Activated T-cell treated with anti-CD3 and anti-CD28 coated beads, Interleukin-2, amount 50 U/mL, for 72 hours (primary cell): Measurements from ENCODE around the gene NAA25. TPM values are rescaled to one million over a fixed set of nuclear protein-coding genes. Genes with fewer than 3 reads are reported as not detected.
A peak's percentile ranks its signal among the peaks of the same experiment; 100 is the strongest.

ENCODE experiments used
- ATAC-seq, 2 donors: fragments of 150-1000 bp; cut with Tn5 transposase; replicated peaks in 1 of 2; 2 replicates each; pipeline ENCODE4 v1.10.0; 2021; ENCODE audit warnings: moderate library complexity in 2 of 2, mild to moderate bottlenecking in 1 of 2
- DNase-seq, 2 donors: peaks; one replicate each; pipeline ENCODE4 v3.0.0; 2021 to 2022; ENCODE audit warnings: mixed read lengths in 1 of 2
- H3K27ac Mint-ChIP-seq: one replicate; pipeline ENCODE4 v1.8.0; 2022; ENCODE audit warnings: mild to moderate bottlenecking, moderate library complexity, mixed read lengths
- H3K27me3 Mint-ChIP-seq: one replicate; pipeline ENCODE4 v1.8.0; 2022; ENCODE audit warnings: low read depth, mixed read lengths
- H3K36me3 Mint-ChIP-seq, 2 donors: one replicate each; pipeline ENCODE4 v1.8.0; 2022; ENCODE audit warnings: mixed read lengths in 2 of 2, mild to moderate bottlenecking in 1 of 2; ENCODE audit not compliant: insufficient read depth in 2 of 2
- H3K4me1 Mint-ChIP-seq: one replicate; pipeline ENCODE4 v1.8.0; 2022; ENCODE audit warnings: low read depth, mixed read lengths
- H3K4me3 Mint-ChIP-seq, 2 donors: one replicate each; pipeline ENCODE4 v1.8.0; 2022; ENCODE audit warnings: mild to moderate bottlenecking in 2 of 2, mixed read lengths in 2 of 2, moderate library complexity in 2 of 2
- H3K9me3 Mint-ChIP-seq, 2 donors: one replicate each; pipeline ENCODE4 v1.8.0; 2022; ENCODE audit warnings: mixed read lengths in 2 of 2
- total RNA-seq, 2 donors: library from RNA; stranded (reverse); gene quantifications; one replicate each; pipeline ENCODE4 v1.2.3, GENCODE V29; 2022

Gene NAA25
- total RNA-seq, 2 donors from 2014 or later, result 36.3 to 47.0 TPM

GRCh38 chr12:111991946-111992345, 116.6 kb downstream of the NAA25 start:
- H3K27me3 Mint-ChIP-seq, result no peaks in the 10 kb centered on the region
- H3K36me3 Mint-ChIP-seq, result no peaks in the 10 kb centered on the region
- H3K27ac Mint-ChIP-seq, result peak overlapping the region; percentile 14
- peak overlapping the region; percentile 50 to 95 for H3K4me3 Mint-ChIP-seq
- no peaks in the 10 kb centered on the region for H3K9me3 Mint-ChIP-seq
- ATAC-seq (peak; percentile 59 to 66), DNase-seq (no peak)
- peaks cover 47% of the 10 kb centered on the region for H3K4me1 Mint-ChIP-seq

GRCh38 chr12:111991535-111991934, 117.0 kb downstream of the NAA25 start:
- Mint-ChIP-seq H3K4me1 (peaks cover 43% of the 10 kb centered on the region), H3K27me3 (no peaks in the 10 kb centered on the region), H3K4me3 (peak overlapping the region; percentile 48 to 95), H3K9me3 (no peaks in the 10 kb centered on the region), H3K27ac (peak overlapping the region; percentile 14), H3K36me3 (no peaks in the 10 kb centered on the region)
- DNase-seq (no peak), ATAC-seq (peak; percentile 57 to 61)

GRCh38 chr12:111984820-111985219, 123.8 kb downstream of the NAA25 start:
- Mint-ChIP-seq H3K4me1 (no peaks in the 10 kb centered on the region), H3K4me3 (no peak overlapping the region), H3K9me3 (no peaks in the 10 kb centered on the region), H3K27me3 (no peaks in the 10 kb centered on the region), H3K36me3 (no peaks in the 10 kb centered on the region), H3K27ac (peak overlapping the region; percentile 83)
- DNase-seq, result no peak
- no peak for ATAC-seq

- no peak overlapping the region for H3K4me3 Mint-ChIP-seq
- H3K4me1 Mint-ChIP-seq, result no peaks in the 10 kb centered on the region
- H3K36me3 Mint-ChIP-seq, result no peaks in the 10 kb centered on the region
- no peaks in the 10 kb centered on the region for H3K9me3 Mint-ChIP-seq
- H3K27me3 Mint-ChIP-seq, result no peaks in the 10 kb centered on the region
- DNase-seq (no peak), ATAC-seq (no peak)
- no peak overlapping the region for H3K27ac Mint-ChIP-seq
Observed at GRCh38 chr12:111981987-111982386, 126.6 kb downstream of the NAA25 start.

GRCh38 chr12:111980598-111980997, 128.0 kb downstream of the NAA25 start:
- no peaks in the 10 kb centered on the region for H3K9me3 Mint-ChIP-seq
- ATAC-seq, result no peak
- no peaks in the 10 kb centered on the region for H3K4me1 Mint-ChIP-seq
- no peaks in the 10 kb centered on the region for H3K27me3 Mint-ChIP-seq
- no peak overlapping the region for H3K4me3 Mint-ChIP-seq
- H3K27ac Mint-ChIP-seq, result no peak overlapping the region
- no peaks in the 10 kb centered on the region for H3K36me3 Mint-ChIP-seq
- no peak for DNase-seq

GRCh38 chr12:111978545-111978944, 130.0 kb downstream of the NAA25 start:
- peak overlapping the region; percentile 30 for H3K27ac Mint-ChIP-seq
- DNase-seq, result no peak
- no peaks in the 10 kb centered on the region for H3K36me3 Mint-ChIP-seq
- peak overlapping the region in 1 of 2 donors; percentile 29 for H3K4me3 Mint-ChIP-seq
- no peaks in the 10 kb centered on the region for H3K27me3 Mint-ChIP-seq
- ATAC-seq, result no peak
- no peaks in the 10 kb centered on the region for H3K9me3 Mint-ChIP-seq
- H3K4me1 Mint-ChIP-seq, result no peaks in the 10 kb centered on the region

- DNase-seq, result no peak
- H3K27ac Mint-ChIP-seq, result peak overlapping the region; percentile 86
- H3K4me3 Mint-ChIP-seq, result peak overlapping the region in 1 of 2 donors; percentile 38
- H3K9me3 Mint-ChIP-seq, result no peaks in the 10 kb centered on the region
- H3K36me3 Mint-ChIP-seq, result peaks cover 0 to 3% of the 10 kb centered on the region in 2 donors
- H3K27me3 Mint-ChIP-seq, result no peaks in the 10 kb centered on the region
- ATAC-seq, result no peak
- H3K4me1 Mint-ChIP-seq, result no peaks in the 10 kb centered on the region
Observed at GRCh38 chr12:111976860-111977259, 131.7 kb downstream of the NAA25 start.

Other genes starting within 250 kb of the NAA25 start
- gene TMEM116, start 95.6 kb downstream of the NAA25 start, total RNA-seq, result 10 to 100 TPM; 19.4 to 21.0 TPM
- 100 to 1,000 TPM; 145 to 154 TPM for gene ERP29, start 95.4 kb downstream of the NAA25 start, total RNA-seq
- gene TRAFD1, start 16.8 kb upstream of the NAA25 start, total RNA-seq, result 10 to 100 TPM; 57.7 to 64.2 TPM